Heart left ventricle (tissue), 13 donors: ENCODE measurements around the gene RGSL1.

Experiments used
- CTCF ChIP-seq, 12 donors: fragments of 200-600 bp; sonication (generic) in 4 of 12; IDR thresholded peaks; one replicate each; pipeline versions ENCODE4 v1.5.0 to v1.8.0; 2018 to 2022; ENCODE audit warnings: antibody characterized with exemption in 12 of 12, mild to moderate bottlenecking in 5 of 12
- POLR2A ChIP-seq, 2 donors: fragments of 450-650 bp; IDR thresholded peaks; one replicate each; pipeline ENCODE4 v1.6.1; 2017; ENCODE audit warnings: antibody characterized with exemption in 2 of 2, mild to moderate bottlenecking in 2 of 2, moderate library complexity in 2 of 2
- donor health status: ischemic (EF 13 %, LVEDD 7.1; RV severe dilation, severe dysfunction).
- donor health status: DM: no; HTN: yes; CAD: no.
- donor health status: DM: no; HTN: no; CAD: no.
- donor health status: ischemic (EF 25% LVEDD 6.9; RV normal size, moderate dysfunction).
- donor health status: ischemic (EF 25% LVEDD 5.7; RV mildly dilated, moderate dysfunction).
- donor health status: ischemic (EF 35%, LVEDD 5.7; RV mildly dilated, moderate dysfunction).
- donor health status: nonischemic (EF 11% LVEDD 7.7; RV severe dilation, severe dysfunction).
- donor health status: DM: yes; HTN: yes; CAD: no.
- donor health status: PGD.
- donor health status: ischemic (EF 29% LVEDD 5.4; RV normal size, mild dysfunction).
- donor health status: nonischemic (EF 23%, LVEDD 6.1; RV moderate dilation, normal function).

GRCh38 chr1:182495693-182496092 is 45.7 kb downstream of the RGSL1 start:
- no peak for TF ChIP-seq CTCF (IDR thresholded peaks at IDR 0.05)
- TF ChIP-seq POLR2A (IDR thresholded peaks at IDR 0.05), result no peak
